ENCODE measurements around the gene TMEM91. TPM values are rescaled to one million over a fixed set of nuclear protein-coding genes. Genes with fewer than 3 reads are reported as not detected.

Gene TMEM91
- total RNA-seq, 1 experiment from 2014 or later, result 5.3 TPM

- 0 out of 2 replicates have a peak, but pooled peaks cover 3% of the 10 kb centered on the region for H3K4me1 Mint-ChIP-seq
- H3K36me3 Mint-ChIP-seq, result peaks cover under 1% of the 10 kb centered on the region
- H3K4me3 Mint-ChIP-seq, result no peak overlapping the region
- POLR2A ChIA-PET, result no interaction called here
- H3K27me3 Mint-ChIP-seq (ENCODE audit: low read depth), result no peaks in the 10 kb centered on the region; the same call in 1 of the 2 replicates
- CTCF ChIA-PET, result no interaction called here
- ATAC-seq, result no peak
- DNase-seq (ENCODE audit: low spot score), result no peak
- H3K9me3 Mint-ChIP-seq, result no peaks in the 10 kb centered on the region
- TF ChIP-seq MYBL2 (CRISPR knock-in tag; IDR thresholded peaks at IDR 0.05) (no peak), ZMAT4 (CRISPR knock-in tag; IDR thresholded peaks at IDR 0.05) (no peak), GABPB1 (CRISPR knock-in tag; IDR thresholded peaks at IDR 0.05) (no peak), NR1H2 (CRISPR knock-in tag; IDR thresholded peaks at IDR 0.05) (no peak)
- H3K27ac Mint-ChIP-seq, result no peak overlapping the region
These were observed 37.6 kb downstream of the TMEM91 start for GRCh38 chr19:41413947-41414346.

- Mint-ChIP-seq H3K4me3 (no peak overlapping the region), H3K4me1 (no peaks in the 10 kb centered on the region), H3K27ac (no peak overlapping the region), H3K36me3 (peaks cover 6% of the 10 kb centered on the region), H3K9me3 (no peaks in the 10 kb centered on the region), H3K27me3 (ENCODE audit: low read depth) (no peaks in the 10 kb centered on the region; the same call in 1 of the 2 replicates)
- ChIA-PET POLR2A (no interaction called here), CTCF (no interaction called here)
- ATAC-seq, result no peak
- DNase-seq (ENCODE audit: low spot score), result no peak
- TF ChIP-seq GABPB1 (CRISPR knock-in tag; IDR thresholded peaks at IDR 0.05) (no peak), SMAD4 (CRISPR knock-in tag; IDR thresholded peaks at IDR 0.05) (no peak), STAT6 (CRISPR knock-in tag; conservative IDR thresholded peaks at IDR 0.05; ENCODE audit: low read depth) (no peak)
These were observed 38.1 kb downstream of the TMEM91 start for GRCh38 chr19:41414461-41414860.

- Mint-ChIP-seq H3K4me1 (no peaks in the 10 kb centered on the region), H3K27me3 (ENCODE audit: low read depth) (no peaks in the 10 kb centered on the region; the same call in 1 of the 2 replicates), H3K27ac (no peak overlapping the region), H3K9me3 (no peaks in the 10 kb centered on the region), H3K36me3 (peaks cover 6% of the 10 kb centered on the region), H3K4me3 (no peak overlapping the region)
- CTCF ChIA-PET, result no interaction called here
- no peak for ATAC-seq
- DNase-seq (ENCODE audit: low spot score), result no peak
- POLR2A ChIA-PET, result no interaction called here
- TF ChIP-seq ZSCAN18 (CRISPR knock-in tag; IDR thresholded peaks at IDR 0.05) (no peak), ZNF121 (CRISPR knock-in tag; IDR thresholded peaks at IDR 0.05) (no peak), MAX (CRISPR knock-in tag; IDR thresholded peaks at IDR 0.05) (no peak), FOXK1 (CRISPR knock-in tag; IDR thresholded peaks at IDR 0.05) (no peak), JUN (CRISPR knock-in tag; IDR thresholded peaks at IDR 0.05) (no peak), E2F4 (CRISPR knock-in tag; IDR thresholded peaks at IDR 0.05; ENCODE audit: borderline replicate concordance, low read depth) (no peak), NR2C2 (CRISPR knock-in tag; IDR thresholded peaks at IDR 0.05) (no peak), CREB1 (CRISPR knock-in tag; IDR thresholded peaks at IDR 0.05) (no peak), TEAD1 (CRISPR knock-in tag; IDR thresholded peaks at IDR 0.05) (no peak), ETV6 (CRISPR knock-in tag; IDR thresholded peaks at IDR 0.05) (no peak), SMAD4 (CRISPR knock-in tag; IDR thresholded peaks at IDR 0.05) (no peak), ATF3 (CRISPR knock-in tag; conservative IDR thresholded peaks at IDR 0.05) (no peak), ZNF396 (CRISPR knock-in tag; IDR thresholded peaks at IDR 0.05; ENCODE audit: borderline replicate concordance) (no peak), OVOL2 (CRISPR knock-in tag; IDR thresholded peaks at IDR 0.05; ENCODE audit: borderline replicate concordance) (no peak), SMAD3 (CRISPR knock-in tag; IDR thresholded peaks at IDR 0.05; ENCODE audit: borderline replicate concordance) (no peak), E2F1 (CRISPR knock-in tag; IDR thresholded peaks at IDR 0.05) (no peak), RELA (CRISPR knock-in tag; IDR thresholded peaks at IDR 0.05; ENCODE audit: borderline replicate concordance) (no peak), FOXP1 (CRISPR knock-in tag; IDR thresholded peaks at IDR 0.05; ENCODE audit: borderline replicate concordance) (no peak)
These were observed 38.8 kb downstream of the TMEM91 start for GRCh38 chr19:41415154-41415571.

Data from WTC11 (cell line).